ENCODE measurements around the gene CES1.
"Not testable (repeated sequence)": the region's sequence is repeated elsewhere in the genome, so short reads cannot be mapped to it uniquely, and the experiment has no call there.

The CES1 gene

GRCh38 chr16:55817236-55817912 is 15.5 kb downstream of the CES1 start:
- Mint-ChIP-seq H3K4me3 (no peak overlapping the region), H3K9me3 (no peaks in the 10 kb centered on the region), H3K36me3 (ENCODE audit: low read depth) (no peaks in the 10 kb centered on the region), H3K27me3 (ENCODE audit: low read depth, poor library complexity) (peaks cover 6% of the 10 kb centered on the region), H3K4me1 (peaks cover 9% of the 10 kb centered on the region), H3K27ac (no peak overlapping the region)
- TF ChIP-seq CTCF (IDR thresholded peaks at IDR 0.05) = no peak
- DNase-seq = no peak

- H3K9me3 Mint-ChIP-seq; H3K4me3 Mint-ChIP-seq; H3K27me3 Mint-ChIP-seq (ENCODE audit: low read depth, poor library complexity); H3K27ac Mint-ChIP-seq; DNase-seq; H3K36me3 Mint-ChIP-seq (ENCODE audit: low read depth); H3K4me1 Mint-ChIP-seq: not testable (repeated sequence)
Measured at GRCh38 chr16:55816222-55816621, 16.7 kb downstream of the CES1 start.

- Mint-ChIP-seq H3K36me3 (ENCODE audit: low read depth) (no peaks in the 10 kb centered on the region), H3K9me3 (no peaks in the 10 kb centered on the region), H3K27ac (no peak overlapping the region), H3K4me3 (no peak overlapping the region), H3K27me3 (ENCODE audit: low read depth, poor library complexity) (peaks cover 5% of the 10 kb centered on the region), H3K4me1 (peaks cover 9% of the 10 kb centered on the region)
- no peak for DNase-seq
- no peak for TF ChIP-seq CTCF (IDR thresholded peaks at IDR 0.05)
Measured at GRCh38 chr16:55815320-55815719, 17.6 kb downstream of the CES1 start.

DNA sequence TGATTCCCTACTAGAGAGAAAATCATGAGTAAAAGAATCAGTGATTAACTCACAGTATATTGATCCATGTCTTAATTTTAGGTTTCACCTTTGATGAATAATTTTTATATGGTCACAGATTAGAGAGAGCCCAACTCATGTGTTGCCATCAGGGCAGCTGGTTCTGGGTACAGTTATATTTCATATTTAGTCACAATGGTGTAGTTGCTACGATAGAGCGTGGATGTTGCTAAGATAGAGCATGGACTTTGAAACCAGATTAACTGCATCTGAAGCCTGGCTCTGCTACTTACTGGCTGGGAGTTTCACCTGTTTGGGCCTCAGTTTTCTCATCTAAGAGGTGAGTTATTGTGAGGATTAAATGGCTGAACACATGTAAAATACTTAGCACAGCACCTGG is 18.7 kb downstream of the CES1 start:
- DNase-seq; H3K9me3 Mint-ChIP-seq; H3K27ac Mint-ChIP-seq; H3K27me3 Mint-ChIP-seq (ENCODE audit: low read depth, poor library complexity); H3K36me3 Mint-ChIP-seq (ENCODE audit: low read depth); H3K4me3 Mint-ChIP-seq; H3K4me1 Mint-ChIP-seq: not testable (repeated sequence)

- not testable (repeated sequence) for H3K4me1 Mint-ChIP-seq; H3K36me3 Mint-ChIP-seq (ENCODE audit: low read depth); H3K27ac Mint-ChIP-seq; H3K9me3 Mint-ChIP-seq; H3K4me3 Mint-ChIP-seq; DNase-seq; H3K27me3 Mint-ChIP-seq (ENCODE audit: low read depth, poor library complexity)
Measured at GRCh38 chr16:55813730-55814129, 19.2 kb downstream of the CES1 start.

GRCh38 chr16:55812951-55813350 is 19.9 kb downstream of the CES1 start:
- no peak overlapping the region for H3K4me3 Mint-ChIP-seq
- H3K36me3 Mint-ChIP-seq (ENCODE audit: low read depth) = no peaks in the 10 kb centered on the region
- peaks cover 5% of the 10 kb centered on the region for H3K27me3 Mint-ChIP-seq (ENCODE audit: low read depth, poor library complexity)
- H3K4me1 Mint-ChIP-seq = peaks cover 5% of the 10 kb centered on the region
- DNase-seq = no peak
- TF ChIP-seq CTCF (IDR thresholded peaks at IDR 0.05) = no peak
- H3K27ac Mint-ChIP-seq = no peak overlapping the region
- no peaks in the 10 kb centered on the region for H3K9me3 Mint-ChIP-seq

- Mint-ChIP-seq H3K9me3 (no peaks in the 10 kb centered on the region), H3K4me3 (no peak overlapping the region), H3K27ac (no peak overlapping the region), H3K36me3 (ENCODE audit: low read depth) (no peaks in the 10 kb centered on the region), H3K4me1 (peaks cover 5% of the 10 kb centered on the region), H3K27me3 (ENCODE audit: low read depth, poor library complexity) (peaks cover 5% of the 10 kb centered on the region)
- no peak for TF ChIP-seq CTCF (IDR thresholded peaks at IDR 0.05)
- DNase-seq = no peak
Measured at GRCh38 chr16:55811811-55812210, 21.1 kb downstream of the CES1 start.

All from nephron progenitor cell (in vitro differentiated cells).